Liver (tissue), 3 donors: ENCODE data around the gene AGT.
"Not testable (repeated sequence)": the region's sequence is repeated elsewhere in the genome, so short reads cannot be mapped to it uniquely, and the experiment has no call there.

Experiments
- CTCF ChIP-seq: fragments of 150-350 bp; IDR thresholded peaks from 2 replicates; pipeline ENCODE4 v1.5.1; 2017; ENCODE audit warnings: improper control_type of control experiment, low read depth, low read length; ENCODE audit not compliant: missing input control
- EGR1 ChIP-seq, 2 donors: IDR thresholded peaks; 2 replicates each; pipeline ENCODE4 v1.6.1; 2016 to 2018; ENCODE audit warnings: antibody characterized with exemption in 2 of 2, low read depth in 2 of 2
- GABPA ChIP-seq, 2 donors: IDR thresholded peaks in 1 of 2; conservative IDR thresholded peaks in 1 of 2; 2 replicates each; pipeline ENCODE4 v1.6.1; 2016; ENCODE audit warnings: antibody characterized with exemption in 2 of 2, mild to moderate bottlenecking in 1 of 2, moderate library complexity in 1 of 2
- MAX ChIP-seq: IDR thresholded peaks from 2 replicates; pipeline ENCODE4 v1.6.1; 2016; ENCODE audit warnings: antibody characterized with exemption
- NR2F2 ChIP-seq: IDR thresholded peaks from 2 replicates; pipeline ENCODE4 v1.6.1; 2016; ENCODE audit warnings: antibody characterized with exemption
- REST ChIP-seq: IDR thresholded peaks from 2 replicates; pipeline ENCODE4 v1.6.1; 2016; ENCODE audit warnings: antibody characterized with exemption, mild to moderate bottlenecking
- RXRA ChIP-seq, 2 donors: IDR thresholded peaks; 2 replicates each; pipeline ENCODE4 v1.6.1; 2017 to 2018; ENCODE audit warnings: antibody characterized with exemption in 2 of 2, mild to moderate bottlenecking in 1 of 2
- SP1 ChIP-seq: IDR thresholded peaks from 2 replicates; pipeline ENCODE4 v1.6.1; 2018; ENCODE audit warnings: antibody characterized with exemption, mild to moderate bottlenecking
- YY1 ChIP-seq: IDR thresholded peaks from 2 replicates; pipeline ENCODE4 v1.6.1; 2016; ENCODE audit warnings: antibody characterized with exemption, mild to moderate bottlenecking
- ZBTB33 ChIP-seq: IDR thresholded peaks from 2 replicates; pipeline ENCODE4 v1.6.1; 2016; ENCODE audit warnings: antibody characterized with exemption
- donor health status: healthy.
- donor health status: healthy.

GRCh38 chr1:230658103-230658502, 55.8 kb downstream of the AGT start:
- not testable (repeated sequence) for TF ChIP-seq ZBTB33; CTCF; GABPA (IDR thresholded peaks at IDR 0.05 in 1 of 2, conservative IDR thresholded peaks at IDR 0.05 in 1 of 2); MAX; RXRA (IDR thresholded peaks at IDR 0.05); REST; SP1; EGR1 (IDR thresholded peaks at IDR 0.05; ENCODE audit: low read depth in 2 of 2); YY1; NR2F2
